Memory B cell (primary cell): ENCODE data around the gene ZC3H7B.

Source experiments
- ATAC-seq: fragments of 150-1000 bp; cut with Tn5 transposase; 2 replicates; pipeline ENCODE4 v1.10.0; 2021; ENCODE audit warnings: low read depth, mild to moderate bottlenecking, moderate library complexity
- DNase-seq, 2 donors: peaks; one replicate each; pipeline ENCODE4 v3.0.0; 2022; ENCODE audit warnings: low spot score in 2 of 2
- H3K27ac Mint-ChIP-seq: one replicate; pipeline ENCODE4 v1.8.0; 2022; ENCODE audit warnings: mild to moderate bottlenecking, moderate library complexity, mixed read lengths
- H3K27me3 Mint-ChIP-seq: one replicate; pipeline ENCODE4 v1.8.0; 2022; ENCODE audit warnings: mixed read lengths
- H3K36me3 Mint-ChIP-seq: one replicate; pipeline ENCODE4 v1.8.0; 2022; ENCODE audit warnings: mild to moderate bottlenecking, mixed read lengths
- H3K4me1 Mint-ChIP-seq: one replicate; pipeline ENCODE4 v1.8.0; 2022; ENCODE audit warnings: mixed read lengths
- H3K4me3 Mint-ChIP-seq: one replicate; pipeline ENCODE4 v1.8.0; 2022; ENCODE audit warnings: mild to moderate bottlenecking, moderate library complexity, mixed read lengths
- H3K9me3 Mint-ChIP-seq: one replicate; pipeline ENCODE4 v1.8.0; 2022; ENCODE audit warnings: mixed read lengths

ZC3H7B gene

GRCh38 chr22:41332217-41332939 is 31.1 kb downstream of the ZC3H7B start:
- Mint-ChIP-seq H3K27me3 (no peaks in the 10 kb centered on the region), H3K27ac (no peak overlapping the region), H3K4me1 (no peaks in the 10 kb centered on the region)

GRCh38 chr22:41333806-41334205 is 32.5 kb downstream of the ZC3H7B start:
- H3K36me3 Mint-ChIP-seq = peaks cover 20% of the 10 kb centered on the region
- H3K4me3 Mint-ChIP-seq = no peak overlapping the region
- ATAC-seq (no peak), DNase-seq (no peak)
- H3K27me3 Mint-ChIP-seq = no peaks in the 10 kb centered on the region
- no peaks in the 10 kb centered on the region for H3K4me1 Mint-ChIP-seq
- H3K27ac Mint-ChIP-seq = no peak overlapping the region
- no peaks in the 10 kb centered on the region for H3K9me3 Mint-ChIP-seq

More at GRCh38 chr22:41332217-41332939, 31.1 kb downstream of the ZC3H7B start:
- H3K9me3 Mint-ChIP-seq = no peaks in the 10 kb centered on the region
- ATAC-seq (no peak), DNase-seq (no peak)
- no peak overlapping the region for H3K4me3 Mint-ChIP-seq
- H3K36me3 Mint-ChIP-seq = peaks cover 23% of the 10 kb centered on the region

GRCh38 chr22:41334215-41334614 is 32.9 kb downstream of the ZC3H7B start:
- ATAC-seq (no peak), DNase-seq (no peak)
- no peak overlapping the region for H3K4me3 Mint-ChIP-seq
- H3K36me3 Mint-ChIP-seq = peaks cover 24% of the 10 kb centered on the region
- no peaks in the 10 kb centered on the region for H3K9me3 Mint-ChIP-seq
- no peaks in the 10 kb centered on the region for H3K4me1 Mint-ChIP-seq
- H3K27ac Mint-ChIP-seq = no peak overlapping the region
- H3K27me3 Mint-ChIP-seq = no peaks in the 10 kb centered on the region

GRCh38 chr22:41334951-41335635 is 33.8 kb downstream of the ZC3H7B start:
- Mint-ChIP-seq H3K27ac (no peak overlapping the region), H3K4me3 (no peak overlapping the region), H3K4me1 (no peaks in the 10 kb centered on the region), H3K9me3 (no peaks in the 10 kb centered on the region), H3K36me3 (peaks cover 23% of the 10 kb centered on the region), H3K27me3 (no peaks in the 10 kb centered on the region)
- DNase-seq = no peak
- ATAC-seq = no peak

GRCh38 chr22:41338614-41339212 is 37.4 kb downstream of the ZC3H7B start:
- Mint-ChIP-seq H3K4me1 (no peaks in the 10 kb centered on the region), H3K36me3 (peaks cover 23% of the 10 kb centered on the region), H3K4me3 (no peak overlapping the region), H3K27me3 (no peaks in the 10 kb centered on the region), H3K27ac (no peak overlapping the region), H3K9me3 (no peaks in the 10 kb centered on the region)
- no peak for DNase-seq
- ATAC-seq = no peak

GRCh38 chr22:41339823-41340222 is 38.5 kb downstream of the ZC3H7B start:
- no peaks in the 10 kb centered on the region for H3K4me1 Mint-ChIP-seq
- peaks cover 27% of the 10 kb centered on the region for H3K36me3 Mint-ChIP-seq
- DNase-seq (no peak), ATAC-seq (no peak)
- H3K4me3 Mint-ChIP-seq = no peak overlapping the region
- no peak overlapping the region for H3K27ac Mint-ChIP-seq
- H3K27me3 Mint-ChIP-seq = no peaks in the 10 kb centered on the region
- H3K9me3 Mint-ChIP-seq = no peaks in the 10 kb centered on the region

- DNase-seq (no peak), ATAC-seq (no peak)
- no peaks in the 10 kb centered on the region for H3K4me1 Mint-ChIP-seq
- H3K27me3 Mint-ChIP-seq = no peaks in the 10 kb centered on the region
- H3K4me3 Mint-ChIP-seq = no peak overlapping the region
- no peak overlapping the region for H3K27ac Mint-ChIP-seq
- no peaks in the 10 kb centered on the region for H3K9me3 Mint-ChIP-seq
- H3K36me3 Mint-ChIP-seq = peaks cover 26% of the 10 kb centered on the region
Measured at GRCh38 chr22:41340357-41340756, 39.0 kb downstream of the ZC3H7B start.

- ATAC-seq = no peak
- H3K4me1 Mint-ChIP-seq = no peaks in the 10 kb centered on the region
- DNase-seq = no peak
- H3K27ac Mint-ChIP-seq = no peak overlapping the region
- peaks cover 23% of the 10 kb centered on the region for H3K36me3 Mint-ChIP-seq
- no peaks in the 10 kb centered on the region for H3K9me3 Mint-ChIP-seq
- no peak overlapping the region for H3K4me3 Mint-ChIP-seq
- no peaks in the 10 kb centered on the region for H3K27me3 Mint-ChIP-seq
Measured at GRCh38 chr22:41341012-41341411, 39.7 kb downstream of the ZC3H7B start.

GRCh38 chr22:41341990-41342389 is 40.7 kb downstream of the ZC3H7B start:
- Mint-ChIP-seq H3K27ac (no peak overlapping the region), H3K27me3 (no peaks in the 10 kb centered on the region), H3K4me3 (no peak overlapping the region), H3K9me3 (no peaks in the 10 kb centered on the region), H3K4me1 (no peaks in the 10 kb centered on the region), H3K36me3 (peaks cover 23% of the 10 kb centered on the region)
- no peak for DNase-seq
- ATAC-seq = peak; percentile 27

GRCh38 chr22:41343300-41343699 is 42.0 kb downstream of the ZC3H7B start:
- H3K36me3 Mint-ChIP-seq = peaks cover 28% of the 10 kb centered on the region
- H3K27me3 Mint-ChIP-seq = no peaks in the 10 kb centered on the region
- no peak overlapping the region for H3K27ac Mint-ChIP-seq
- no peaks in the 10 kb centered on the region for H3K4me1 Mint-ChIP-seq
- no peak for ATAC-seq
- no peak for DNase-seq
- no peak overlapping the region for H3K4me3 Mint-ChIP-seq
- H3K9me3 Mint-ChIP-seq = no peaks in the 10 kb centered on the region

GRCh38 chr22:41343717-41344116 is 42.4 kb downstream of the ZC3H7B start:
- Mint-ChIP-seq H3K4me1 (no peaks in the 10 kb centered on the region), H3K36me3 (peaks cover 26% of the 10 kb centered on the region), H3K27me3 (no peaks in the 10 kb centered on the region), H3K27ac (no peak overlapping the region), H3K4me3 (no peak overlapping the region), H3K9me3 (no peaks in the 10 kb centered on the region)
- ATAC-seq (no peak), DNase-seq (no peak)

GRCh38 chr22:41344189-41344788 is 43.0 kb downstream of the ZC3H7B start:
- Mint-ChIP-seq H3K4me1 (no peaks in the 10 kb centered on the region), H3K27ac (no peak overlapping the region), H3K9me3 (no peaks in the 10 kb centered on the region), H3K4me3 (no peak overlapping the region), H3K36me3 (peaks cover 27% of the 10 kb centered on the region), H3K27me3 (no peaks in the 10 kb centered on the region)
- ATAC-seq = no peak
- no peak for DNase-seq

GRCh38 chr22:41345807-41346335 is 44.5 kb downstream of the ZC3H7B start:
- Mint-ChIP-seq H3K27me3 (no peaks in the 10 kb centered on the region), H3K36me3 (peaks cover 32% of the 10 kb centered on the region), H3K4me3 (no peak overlapping the region), H3K9me3 (no peaks in the 10 kb centered on the region), H3K4me1 (no peaks in the 10 kb centered on the region), H3K27ac (no peak overlapping the region)
- ATAC-seq (no peak), DNase-seq (no peak)
